GM18868 (cell line): Measurements from ENCODE around the gene CHI3L1.

Source experiments
- ATAC-seq: cut with Tn5 transposase; IDR thresholded peaks from one replicate; pipeline ENCODE4 v1.9.1; 2021; ENCODE audit warnings: mild to moderate bottlenecking, moderate library complexity; ENCODE audit not compliant: unreplicated experiment

Gene CHI3L1

GRCh38 chr1:203181586-203182386 is 4.7 kb downstream of the CHI3L1 start:
- ATAC-seq: no peak

DNA sequence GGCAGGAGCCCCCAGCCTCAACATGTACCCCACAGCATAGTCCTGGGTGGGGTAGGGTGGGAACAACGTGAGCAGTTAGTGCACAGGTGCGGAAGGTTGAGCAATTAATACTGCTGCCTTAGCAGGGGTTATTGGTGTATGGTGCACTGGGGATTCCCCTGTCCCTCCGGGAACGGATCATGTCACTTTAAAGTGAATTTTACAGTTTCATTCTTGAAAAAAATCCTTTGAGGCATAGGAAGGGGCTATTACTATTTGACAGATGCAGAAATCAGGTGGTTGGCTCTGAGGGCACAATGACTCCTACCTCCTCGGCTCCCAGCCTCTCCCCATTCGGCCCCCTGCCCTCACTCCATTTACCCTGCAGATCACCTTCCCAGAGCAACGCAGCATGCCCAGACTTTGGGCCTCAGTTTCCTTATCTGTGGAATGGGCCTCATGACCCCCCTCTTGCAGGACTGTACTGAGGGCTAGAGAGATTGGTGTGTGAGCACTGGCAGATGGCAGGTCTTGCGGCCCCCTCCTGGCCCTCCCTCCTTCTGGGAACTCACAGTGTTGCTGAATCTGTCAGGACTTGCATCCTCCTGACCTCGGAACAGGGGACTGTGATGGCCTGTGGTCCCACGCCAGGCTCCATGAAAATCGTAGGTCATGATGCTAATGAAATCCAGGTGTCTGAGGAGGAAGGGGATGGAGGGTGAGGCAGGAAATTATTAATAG is 5.7 kb downstream of the CHI3L1 start:
- no peak for ATAC-seq

- ATAC-seq: no peak
These were observed 6.9 kb downstream of the CHI3L1 start for GRCh38 chr1:203179667-203180005.

- ATAC-seq: no peak
These were observed 7.5 kb downstream of the CHI3L1 start for GRCh38 chr1:203178821-203179666.

- no peak for ATAC-seq
These were observed 8.4 kb downstream of the CHI3L1 start for GRCh38 chr1:203178083-203178482.

DNA sequence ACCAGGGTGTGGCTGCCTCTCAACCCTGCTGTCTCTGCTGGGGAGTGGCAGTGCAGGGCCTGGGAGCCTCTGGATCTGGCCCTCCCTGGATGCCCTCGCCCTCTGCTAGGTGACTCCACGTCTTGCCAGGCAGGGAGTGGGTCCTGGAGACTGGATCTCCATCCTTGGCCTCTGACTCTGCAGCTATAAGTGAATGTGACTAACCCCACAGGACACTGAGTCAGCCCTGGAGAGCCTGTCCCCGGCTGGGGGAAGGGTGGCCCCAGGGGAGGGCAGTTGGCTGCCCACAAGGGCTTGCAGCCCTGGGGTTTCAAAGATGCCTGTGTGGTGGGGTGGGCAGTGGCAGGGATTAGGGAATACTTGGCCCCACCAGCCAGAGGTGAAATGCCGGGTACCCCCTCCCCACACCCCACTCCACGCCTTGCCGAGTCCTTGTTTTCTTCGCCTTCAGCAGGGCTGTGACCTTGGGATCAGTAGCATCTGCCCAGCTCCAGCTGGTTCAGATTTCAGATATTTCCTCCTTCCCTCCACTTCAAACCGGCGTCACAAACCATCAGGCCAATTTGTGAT is 8.9 kb downstream of the CHI3L1 start:
- ATAC-seq: no peak

- ATAC-seq: no peak
These were observed 9.5 kb downstream of the CHI3L1 start for GRCh38 chr1:203177036-203177405.

GRCh38 chr1:203176273-203177035 is 10.1 kb downstream of the CHI3L1 start:
- no peak for ATAC-seq

DNA sequence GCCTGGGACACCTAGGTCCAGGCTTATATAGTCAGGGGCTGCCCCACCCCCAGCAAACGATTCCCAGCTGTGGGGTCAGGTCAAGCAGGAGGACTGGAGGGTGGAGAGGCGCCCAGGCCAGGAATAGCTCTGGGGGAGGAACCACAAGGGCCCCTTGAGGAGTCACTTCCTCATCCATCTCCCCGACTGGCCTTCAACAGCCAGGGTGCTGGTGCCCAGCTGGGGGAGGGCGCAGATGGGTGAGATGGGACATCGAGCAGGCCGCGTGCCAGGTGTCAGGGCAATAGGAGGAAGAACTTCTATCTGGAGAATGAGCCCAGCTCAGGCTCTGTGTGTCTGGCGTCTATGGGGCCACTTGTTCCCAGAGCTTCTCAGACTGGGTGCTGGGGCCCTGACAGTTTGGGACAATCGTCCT is 10.7 kb downstream of the CHI3L1 start:
- no peak for ATAC-seq

DNA sequence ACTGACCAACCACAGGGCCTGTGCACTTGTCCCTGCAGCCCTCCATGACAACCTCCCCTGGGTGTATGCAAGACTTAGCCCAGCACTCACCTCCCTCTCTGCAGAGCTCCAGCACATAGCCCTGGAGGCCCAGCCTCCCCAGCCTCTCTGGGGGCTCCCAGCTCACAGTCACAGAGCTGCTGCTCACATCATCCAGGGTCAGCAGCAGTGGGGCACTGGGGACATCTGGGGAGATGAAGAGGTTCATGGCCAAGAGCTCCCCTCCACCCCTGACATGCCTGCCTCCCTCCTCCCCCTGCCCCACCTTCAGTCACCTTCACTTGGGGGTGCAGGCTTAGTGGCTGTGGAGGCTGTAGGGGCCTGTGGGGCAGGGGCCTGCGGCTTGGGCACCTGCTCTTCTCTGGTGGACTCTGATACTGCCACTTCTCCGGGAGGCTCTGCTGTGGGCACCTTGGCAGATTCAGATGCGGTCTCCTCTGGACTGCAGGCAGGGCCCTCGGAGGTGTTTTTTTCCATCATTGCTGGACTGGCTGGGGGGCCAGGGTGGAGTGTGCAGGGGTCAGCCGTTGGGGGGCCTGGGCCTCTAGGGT is 11.2 kb downstream of the CHI3L1 start, which contains the start of gene MYBPH:
MYBPH (minus strand) TSS at position 590 of the 590 bp plus-strand sequence; CDS start at position 519, 71 bp downstream.
- no peak for ATAC-seq

DNA sequence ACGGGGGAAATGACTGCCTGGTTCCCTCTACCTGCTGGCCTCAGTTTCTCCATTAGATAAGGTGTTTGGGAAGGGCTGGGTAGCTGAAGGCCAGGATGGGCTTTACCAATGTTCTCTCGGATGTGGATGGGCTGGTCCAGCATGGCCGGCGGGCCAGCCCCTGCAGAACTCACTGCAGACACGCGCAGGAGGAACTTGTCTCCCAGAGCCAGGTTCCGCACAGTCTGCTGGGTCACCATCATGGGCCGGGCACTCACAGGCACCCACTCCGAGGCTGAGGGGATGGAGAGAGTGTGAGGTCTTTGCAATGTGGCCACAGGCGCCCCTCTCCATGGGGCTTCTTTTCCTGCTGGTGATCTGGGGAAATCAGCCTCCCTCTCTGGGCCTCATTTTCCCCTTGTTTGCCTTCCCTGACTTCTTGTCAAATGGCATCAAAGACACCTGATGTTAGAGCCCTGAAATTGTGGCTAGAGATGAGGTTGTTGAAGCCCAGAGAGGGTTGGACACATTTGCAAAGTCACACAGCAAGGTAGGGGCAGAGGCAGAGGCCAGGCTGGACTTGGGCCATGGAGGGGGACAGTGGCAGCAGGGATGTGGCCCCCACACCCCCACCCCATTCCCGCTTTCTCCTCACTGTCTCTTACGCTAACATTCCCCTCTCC is 12.0 kb downstream of the CHI3L1 start:
- no peak for ATAC-seq

DNA sequence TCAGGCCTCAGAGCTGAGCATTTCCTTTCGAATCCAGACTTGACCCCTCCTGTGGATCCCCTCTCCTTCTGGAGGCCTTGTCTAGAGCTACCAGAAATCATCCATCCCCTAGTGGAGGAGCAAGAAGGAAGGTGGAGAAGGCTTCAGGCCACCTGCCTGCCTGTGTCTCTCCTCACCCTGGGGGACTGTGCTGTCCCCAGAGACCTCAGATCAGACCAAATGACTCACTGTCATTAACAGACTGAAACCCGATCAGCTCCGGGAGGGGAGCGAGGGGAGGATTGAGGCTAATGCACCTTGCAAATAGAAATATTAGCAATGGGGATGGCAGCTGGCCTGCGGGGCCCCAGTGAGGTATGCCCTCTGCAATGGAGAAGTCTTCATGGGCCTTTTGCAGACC is 12.9 kb downstream of the CHI3L1 start:
- peak; percentile 94 for ATAC-seq

DNA sequence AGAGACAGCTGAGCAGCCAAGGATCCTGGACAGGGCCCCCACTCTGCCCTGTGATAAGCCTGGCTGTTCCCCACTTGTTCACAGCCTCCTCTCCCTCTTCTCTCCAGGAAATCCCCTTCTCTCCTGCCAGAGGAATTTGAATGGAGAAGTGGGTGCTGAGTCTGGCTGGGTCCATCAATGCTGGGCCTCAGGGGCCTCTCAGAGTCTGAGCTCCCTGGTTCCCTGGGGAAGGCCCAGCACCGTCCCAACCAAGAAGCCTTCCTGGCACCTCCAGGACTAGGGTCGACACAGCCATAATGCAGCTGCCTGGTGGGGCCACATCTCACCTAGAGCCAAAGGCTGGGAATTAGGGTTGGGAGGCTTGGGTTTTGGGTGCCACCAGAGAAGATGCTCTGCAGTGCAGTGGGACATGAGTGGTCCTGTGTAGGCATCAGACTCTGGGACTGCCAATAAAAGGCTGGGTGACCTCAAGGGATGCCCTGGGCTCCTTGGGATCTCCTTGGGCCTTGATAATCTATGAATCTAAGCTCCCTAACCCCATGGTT is 13.4 kb downstream of the CHI3L1 start:
- no peak for ATAC-seq

DNA sequence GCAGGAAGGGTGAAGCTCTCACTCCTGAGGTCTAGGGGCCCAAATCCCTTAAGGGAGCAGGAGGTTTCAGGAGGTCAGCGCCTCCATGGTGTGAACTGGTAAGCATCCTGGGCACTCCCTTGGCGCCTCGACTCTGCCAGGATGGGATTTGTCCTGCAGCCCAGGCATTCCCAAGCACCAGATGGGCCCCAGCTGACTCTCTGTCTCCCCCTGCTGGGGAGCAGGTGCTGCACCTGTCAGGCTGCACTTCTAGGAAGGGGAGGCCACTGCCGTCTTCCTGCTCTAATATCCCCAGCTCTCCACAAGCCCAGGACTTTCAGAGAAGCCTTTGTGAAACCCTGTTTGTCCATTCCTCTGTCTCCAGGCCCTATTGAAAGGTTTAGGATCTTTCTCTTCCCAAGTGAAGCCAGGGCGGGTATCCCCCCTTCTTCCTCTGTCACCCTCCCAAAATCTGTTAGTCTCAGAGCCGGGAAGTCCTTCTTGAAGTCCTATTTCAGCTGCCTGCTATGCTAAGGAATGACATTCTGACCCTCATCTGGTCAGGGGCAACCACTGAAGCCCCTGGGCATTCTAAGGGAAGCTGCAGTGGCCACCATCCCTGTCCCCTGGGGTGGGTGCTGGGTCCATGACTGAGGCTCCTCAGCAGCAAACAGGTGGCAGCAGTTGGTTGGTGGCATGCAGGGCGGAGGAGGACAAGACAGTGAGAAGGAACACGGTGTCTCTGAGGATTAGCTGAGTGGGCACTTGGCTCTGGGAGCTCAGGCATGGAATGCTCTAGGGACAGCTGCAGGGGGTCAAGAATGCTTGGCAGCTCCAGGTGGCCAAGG is 14.1 kb downstream of the CHI3L1 start:
- no peak for ATAC-seq

GRCh38 chr1:203171341-203172183 is 14.9 kb downstream of the CHI3L1 start:
- no peak for ATAC-seq

DNA sequence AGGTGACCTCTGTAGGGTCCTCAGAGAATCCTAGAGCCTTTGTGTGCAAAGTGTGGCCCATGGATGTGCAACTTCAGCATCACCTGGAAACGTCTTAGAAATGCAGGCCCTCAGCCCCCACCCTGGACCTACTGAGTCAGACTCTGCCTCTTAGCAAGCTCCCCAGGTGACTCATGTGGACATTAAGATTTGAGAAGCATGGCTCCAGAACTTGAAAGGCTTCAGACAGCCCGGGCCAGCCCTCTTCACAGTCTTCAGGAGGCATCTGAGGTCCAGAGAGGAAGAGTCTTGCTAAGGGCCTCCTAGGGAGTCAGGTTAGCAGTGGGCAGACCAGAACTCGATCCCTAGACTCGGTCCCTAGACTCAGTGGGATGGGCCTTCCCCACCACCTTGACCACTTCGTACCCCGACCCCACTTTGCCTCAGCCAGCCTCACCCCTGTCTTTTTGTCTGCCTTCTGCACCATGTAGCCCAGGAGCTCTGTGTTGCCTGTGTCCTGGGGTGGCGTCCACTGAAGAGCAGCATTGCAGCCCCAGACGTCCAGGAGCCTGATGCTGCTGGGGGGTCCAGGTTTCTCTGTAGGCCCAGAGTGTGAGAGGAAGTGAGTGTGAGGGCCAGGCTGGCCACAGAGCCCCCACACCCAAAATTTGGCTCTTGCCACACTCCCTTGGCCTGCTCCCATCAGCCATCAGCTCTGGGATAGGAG is 15.7 kb downstream of the CHI3L1 start:
- ATAC-seq: no peak
